ENCODE data around the gene GSG1L.

GSG1L gene

GRCh38 chr16:28063591-28064061 lies at the start of gene GSG1L:
TSS of gene GSG1L (minus strand) at chr16:28063714. CDS start at chr16:28063424, 290 bp downstream.
- DNase-seq (ENCODE audit: low spot score) = no peak

- no peak for DNase-seq (ENCODE audit: low spot score)
These were observed 49.4 kb upstream of the GSG1L start for GRCh38 chr16:28112908-28113307.

- DNase-seq (ENCODE audit: low spot score) = no peak
These were observed 47.5 kb upstream of the GSG1L start for GRCh38 chr16:28110977-28111376.

- DNase-seq (ENCODE audit: low spot score) = no peak
These were observed 47.0 kb upstream of the GSG1L start for GRCh38 chr16:28110479-28110878.

GRCh38 chr16:28110074-28110473 lies 46.6 kb upstream of the GSG1L start:
- DNase-seq (ENCODE audit: low spot score) = no peak

GRCh38 chr16:28108590-28109247 lies 45.2 kb upstream of the GSG1L start:
- no peak for DNase-seq (ENCODE audit: low spot score)

- no peak for DNase-seq (ENCODE audit: low spot score)
These were observed 43.7 kb upstream of the GSG1L start for GRCh38 chr16:28107232-28107631.

GRCh38 chr16:28106467-28107215 lies 43.1 kb upstream of the GSG1L start:
- no peak for DNase-seq (ENCODE audit: low spot score)

- DNase-seq (ENCODE audit: low spot score) = no peak
These were observed 42.4 kb upstream of the GSG1L start for GRCh38 chr16:28105954-28106353.

- no peak for DNase-seq (ENCODE audit: low spot score)
These were observed 41.8 kb upstream of the GSG1L start for GRCh38 chr16:28105297-28105696.

GRCh38 chr16:28104404-28104803 lies 40.9 kb upstream of the GSG1L start:
- DNase-seq (ENCODE audit: low spot score) = no peak

- DNase-seq (ENCODE audit: low spot score) = no peak
These were observed 40.1 kb upstream of the GSG1L start for GRCh38 chr16:28103516-28104170.

- DNase-seq (ENCODE audit: low spot score) = no peak
These were observed 38.0 kb upstream of the GSG1L start for GRCh38 chr16:28101533-28101890.

GRCh38 chr16:28100810-28101532 lies 37.5 kb upstream of the GSG1L start:
- no peak for DNase-seq (ENCODE audit: low spot score)

GRCh38 chr16:28098959-28099945 lies 35.7 kb upstream of the GSG1L start:
- no peak for DNase-seq (ENCODE audit: low spot score)

GRCh38 chr16:28098171-28098958 lies 34.9 kb upstream of the GSG1L start:
- DNase-seq (ENCODE audit: low spot score) = no peak

- DNase-seq (ENCODE audit: low spot score) = no peak
These were observed 33.7 kb upstream of the GSG1L start for GRCh38 chr16:28096983-28097899.

GRCh38 chr16:28093385-28093725 lies 29.8 kb upstream of the GSG1L start:
- no peak for DNase-seq (ENCODE audit: low spot score)

GRCh38 chr16:28092721-28093384 lies 29.3 kb upstream of the GSG1L start:
- no peak for DNase-seq (ENCODE audit: low spot score)
